ENCODE data around the gene CST7. TPM values are rescaled to one million over a fixed set of nuclear protein-coding genes. Genes with fewer than 3 reads are reported as not detected.
A peak's percentile ranks its signal among the peaks of the same experiment; 100 is the strongest.
"Not testable (repeated sequence)": the region's sequence is repeated elsewhere in the genome, so short reads cannot be mapped to it uniquely, and the experiment has no call there.

CST7 gene
- total RNA-seq, 1 experiment from 2014 or later = not detected

GRCh38 chr20:25000268-25000801, 51.3 kb downstream of the CST7 start:
- no peak overlapping the region for H3K4me3 ChIP-seq (ENCODE audit: low read length)
- H2AFZ ChIP-seq (ENCODE audit: low read length) = no peak overlapping the region
- BruUV-seq (replicated peaks) = no TSS peak
- intact Hi-C loops (cut with micrococcal nuclease) = no loop called here
- no peaks in the 10 kb centered on the region for H3K36me3 ChIP-seq (ENCODE audit: low read depth, low read length)
- DNase-seq (peak; percentile 98), ATAC-seq (peak; percentile 74)
- 0 out of 2 replicates have a peak, but pooled peaks cover 4% of the 10 kb centered on the region for H3K9me3 ChIP-seq (ENCODE audit: low read length)
- peak overlapping the region; percentile 46 for H3K4me2 ChIP-seq (ENCODE audit: low read length)
- ChIA-PET CTCF (no interaction called here), POLR2A (ENCODE audit: unreplicated experiment) (no interaction called here)
- H4K20me1 ChIP-seq (ENCODE audit: low read length) = no peaks in the 10 kb centered on the region
- H3K4me1 ChIP-seq (ENCODE audit: insufficient read depth, low read length) = peaks cover 22% of the 10 kb centered on the region
- no peaks in the 10 kb centered on the region for H3K9me2 ChIP-seq (replicated peaks; ENCODE audit: low read length)
- no peaks in the 10 kb centered on the region for H3F3A ChIP-seq (ENCODE audit: low read length, unreplicated experiment)
- H3K27ac ChIP-seq (ENCODE audit: low read length) = peak overlapping the region; percentile 48
- H3K79me2 ChIP-seq (ENCODE audit: low read length) = no peaks in the 10 kb centered on the region
- TF ChIP-seq CTCF (conservative IDR thresholded peaks at IDR 0.05; ENCODE audit: low read depth, low read length) = peak; percentile 55; the same call in 1 of the 2 replicates
- TF ChIP-seq EZH2phosphoT487 (IDR thresholded peaks at IDR 0.05; ENCODE audit: borderline replicate concordance, low read length) = no peak
- TF ChIP-seq EZH2 (IDR thresholded peaks at IDR 0.05; ENCODE audit: low read length, unreplicated experiment) = no peak
- H3K9ac ChIP-seq (ENCODE audit: low read length) = no peak overlapping the region
- H3K27me3 ChIP-seq (ENCODE audit: low read length) = no peaks in the 10 kb centered on the region

- H3K79me2 ChIP-seq (ENCODE audit: low read length); DNase-seq; H3K9me2 ChIP-seq (replicated peaks; ENCODE audit: low read length); H3K4me2 ChIP-seq (ENCODE audit: low read length); H3K4me3 ChIP-seq (ENCODE audit: low read length); H3K9ac ChIP-seq (ENCODE audit: low read length); ATAC-seq; H3K36me3 ChIP-seq (ENCODE audit: low read depth, low read length); H2AFZ ChIP-seq (ENCODE audit: low read length); BruUV-seq (replicated peaks); H3K9me3 ChIP-seq (ENCODE audit: low read length); CTCF ChIA-PET; POLR2A ChIA-PET (ENCODE audit: unreplicated experiment); H3K27ac ChIP-seq (ENCODE audit: low read length); H3F3A ChIP-seq (ENCODE audit: low read length, unreplicated experiment); H3K27me3 ChIP-seq (ENCODE audit: low read length); H4K20me1 ChIP-seq (ENCODE audit: low read length); intact Hi-C loops (cut with micrococcal nuclease): not testable (repeated sequence)
- peaks cover 17% of the 10 kb centered on the region for H3K4me1 ChIP-seq (ENCODE audit: insufficient read depth, low read length)
These were observed 52.3 kb downstream of the CST7 start for GRCh38 chr20:25001323-25001722.

DNA sequence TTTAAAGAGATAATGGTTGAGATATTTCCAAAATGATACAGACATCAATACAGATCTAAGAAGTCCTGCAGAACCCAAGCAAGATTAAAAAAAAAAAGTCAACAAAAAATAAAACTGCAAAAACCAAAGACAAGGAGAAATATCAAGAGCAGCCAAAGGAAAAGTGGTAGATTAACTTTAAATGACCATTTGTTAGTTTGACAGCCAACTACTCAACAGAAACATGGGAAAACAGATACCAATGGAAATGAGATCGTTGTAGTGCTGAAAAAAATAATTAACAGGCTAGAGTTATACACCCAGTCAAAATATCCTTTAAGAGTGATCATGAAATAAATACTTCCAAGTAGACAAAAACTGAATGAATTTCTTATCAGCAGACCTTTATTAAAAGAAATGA, 53.9 kb downstream of the CST7 start:
- Histone ChIP-seq H3K36me3 (ENCODE audit: low read depth, low read length) (no peaks in the 10 kb centered on the region), H3K9ac (ENCODE audit: low read length) (no peak overlapping the region), H4K20me1 (ENCODE audit: low read length) (no peaks in the 10 kb centered on the region), H3K9me3 (ENCODE audit: low read length) (0 out of 2 replicates have a peak, but pooled peaks cover 4% of the 10 kb centered on the region), H3K27me3 (ENCODE audit: low read length) (no peaks in the 10 kb centered on the region), H3K4me1 (ENCODE audit: insufficient read depth, low read length) (peaks cover 14% of the 10 kb centered on the region), H3K9me2 (replicated peaks; ENCODE audit: low read length) (no peaks in the 10 kb centered on the region), H3K27ac (ENCODE audit: low read length) (no peak overlapping the region), H3K4me2 (ENCODE audit: low read length) (no peak overlapping the region), H2AFZ (ENCODE audit: low read length) (no peak overlapping the region), H3K79me2 (ENCODE audit: low read length) (no peaks in the 10 kb centered on the region), H3F3A (ENCODE audit: low read length, unreplicated experiment) (no peaks in the 10 kb centered on the region), H3K4me3 (ENCODE audit: low read length) (no peak overlapping the region)
- no TSS peak for BruUV-seq (replicated peaks)
- intact Hi-C loops (cut with micrococcal nuclease) = no loop called here
- ChIA-PET POLR2A (ENCODE audit: unreplicated experiment) (no interaction called here), CTCF (no interaction called here)
- no peak for DNase-seq
- ATAC-seq = no peak
- TF ChIP-seq EZH2 (IDR thresholded peaks at IDR 0.05; ENCODE audit: low read length, unreplicated experiment) = no peak
- no peak for TF ChIP-seq EZH2phosphoT487 (IDR thresholded peaks at IDR 0.05; ENCODE audit: borderline replicate concordance, low read length)

DNA sequence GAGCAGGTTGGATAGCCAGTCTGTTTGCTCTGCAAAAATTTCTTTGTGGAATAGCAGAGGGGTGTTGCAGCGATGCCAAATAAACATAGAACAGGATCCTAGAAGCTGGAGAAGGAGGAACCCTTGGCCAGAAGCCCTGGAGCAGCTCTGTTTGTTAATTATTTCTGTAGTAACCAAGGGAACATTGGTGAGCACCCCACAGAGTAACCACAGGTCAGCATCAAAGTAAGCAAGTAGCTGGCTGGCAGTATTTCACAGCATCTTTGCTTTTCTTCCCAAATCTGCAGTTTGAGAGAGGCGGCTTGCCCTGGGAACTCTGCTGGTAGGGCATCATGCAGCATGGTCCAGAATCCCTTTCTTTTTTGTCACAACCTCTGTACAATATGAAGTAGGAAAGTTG, 56.2 kb downstream of the CST7 start:
- TF ChIP-seq EZH2 (IDR thresholded peaks at IDR 0.05; ENCODE audit: low read length, unreplicated experiment) (no peak), CTCF (conservative IDR thresholded peaks at IDR 0.05; ENCODE audit: low read depth, low read length) (no peak), EZH2phosphoT487 (IDR thresholded peaks at IDR 0.05; ENCODE audit: borderline replicate concordance, low read length) (no peak)
- peak; percentile 39 for DNase-seq
- ATAC-seq = no peak

More for the DNA sequence above, 56.2 kb downstream of the CST7 start:
- Histone ChIP-seq H3K79me2 (ENCODE audit: low read length) (no peaks in the 10 kb centered on the region), H2AFZ (ENCODE audit: low read length) (no peak overlapping the region), H3K9me3 (ENCODE audit: low read length) (0 out of 2 replicates have a peak, but pooled peaks cover 4% of the 10 kb centered on the region), H3K36me3 (ENCODE audit: low read depth, low read length) (no peaks in the 10 kb centered on the region), H3F3A (ENCODE audit: low read length, unreplicated experiment) (no peaks in the 10 kb centered on the region), H4K20me1 (ENCODE audit: low read length) (no peaks in the 10 kb centered on the region), H3K4me3 (ENCODE audit: low read length) (no peak overlapping the region), H3K4me2 (ENCODE audit: low read length) (no peak overlapping the region), H3K4me1 (ENCODE audit: insufficient read depth, low read length) (peaks cover 7% of the 10 kb centered on the region), H3K27ac (ENCODE audit: low read length) (no peak overlapping the region), H3K27me3 (ENCODE audit: low read length) (no peaks in the 10 kb centered on the region), H3K9me2 (replicated peaks; ENCODE audit: low read length) (no peaks in the 10 kb centered on the region), H3K9ac (ENCODE audit: low read length) (no peak overlapping the region)
- BruUV-seq (replicated peaks) = no TSS peak
- CTCF ChIA-PET = no interaction called here
- intact Hi-C loops (cut with micrococcal nuclease) = no loop called here
- POLR2A ChIA-PET (ENCODE audit: unreplicated experiment) = no interaction called here
